ENCODE results near the gene SHPK.

- peak in 2 of 3 experiments; percentile 16 to 26 for TF ChIP-seq CTCF (IDR thresholded peaks at IDR 0.05)
- no peak for TF ChIP-seq POLR2A (IDR thresholded peaks at IDR 0.05)
Measured at GRCh38 chr17:3659541-3660111, 23.6 kb upstream of the SHPK start.

Measured in testis (tissue), 2 donors.